A549 treated with Mapracorat at 1 μM for 4 hours (cell line): Measurements from ENCODE around the gene PINLYP. TPM values are rescaled to one million over a fixed set of nuclear protein-coding genes. Genes with fewer than 3 reads are reported as not detected.

ENCODE experiments used
- total RNA-seq: library from RNA; stranded (reverse); fragments of 200-300 nt; extraction: Qiagen RNA extraction; gene quantifications from 5 replicates; pipeline ENCODE4 v1.2.3, GENCODE V29; 2022

Gene PINLYP
- total RNA-seq, result 0.20 to 0.39 TPM (median 0.22 TPM) in 5 replicates

GRCh38 chr19:43575156-43575950 lies at the start of gene PINLYP, which contains the start of gene XRCC1:
PINLYP (plus strand) TSS chr19:43575801; CDS start chr19:43577192, 1,391 bp downstream.
XRCC1 (minus strand) TSS chr19:43575527; CDS start chr19:43575458, 69 bp downstream.

GRCh38 chr19:43526884-43527859 lies 48.4 kb upstream of the PINLYP start, which contains the start of gene ETHE1:
ETHE1 (minus strand) TSS chr19:43527201; CDS start chr19:43527177, 24 bp downstream.

GRCh38 chr19:43532962-43533545 lies 42.5 kb upstream of the PINLYP start, which contains the start of gene ZNF575:
ZNF575 (plus strand) TSS chr19:43533188; CDS start chr19:43534423, 1,235 bp downstream.

GRCh38 chr19:43595999-43596841 lies 20.6 kb downstream of the PINLYP start, which contains the start of the genes IRGQ and ZNF576:
IRGQ (minus strand) TSS chr19:43596134; CDS start chr19:43595338, 796 bp downstream.
ZNF576 (plus strand) TSS chr19:43596595; CDS start chr19:43597109, 514 bp downstream.

GRCh38 chr19:43611788-43612187 lies 36.2 kb downstream of the PINLYP start, which contains the start of gene SRRM5:
SRRM5 (plus strand) TSS chr19:43612088; CDS start chr19:43612122, 34 bp downstream.

GRCh38 chr19:43619262-43620060 lies 43.9 kb downstream of the PINLYP start, which contains the start of gene ZNF428:
ZNF428 (minus strand) TSS chr19:43619629; CDS start chr19:43614304, 5,325 bp downstream.

Other genes starting within 250 kb of the PINLYP start
- gene CD177, start 222.1 kb upstream of the PINLYP start, total RNA-seq, result 0.07 to 0.21 TPM (median 0.10 TPM) in 5 replicates
- not detected in 5 replicates for gene TEX101, start 160.9 kb upstream of the PINLYP start, total RNA-seq
- 0.26 to 0.55 TPM (median 0.40 TPM) in 5 replicates for gene LYPD3, start 110.2 kb upstream of the PINLYP start, total RNA-seq
- gene PHLDB3, start 71.1 kb upstream of the PINLYP start, total RNA-seq, result 9.2 to 10.6 TPM (median 9.9 TPM) in 5 replicates
- 47.9 to 51.5 TPM (median 49.0 TPM) in 5 replicates for gene ETHE1, start 48.6 kb upstream of the PINLYP start, total RNA-seq
- gene ZNF575, start 42.6 kb upstream of the PINLYP start, total RNA-seq, result 1.5 to 2.5 TPM (median 1.8 TPM) in 5 replicates
- gene XRCC1, start 274 bp upstream of the PINLYP start, total RNA-seq, result 26.0 to 29.6 TPM (median 27.9 TPM) in 5 replicates
- gene IRGQ, start 20.3 kb downstream of the PINLYP start, total RNA-seq, result 4.5 to 7.6 TPM (median 5.4 TPM) in 5 replicates
- 14.3 to 22.1 TPM (median 19.7 TPM) in 5 replicates for gene ZNF576, start 20.8 kb downstream of the PINLYP start, total RNA-seq
- 0.53 to 1.1 TPM (median 0.79 TPM) in 5 replicates for gene SRRM5, start 36.3 kb downstream of the PINLYP start, total RNA-seq
- 47.6 to 68.1 TPM (median 62.5 TPM) in 5 replicates for gene ZNF428, start 43.8 kb downstream of the PINLYP start, total RNA-seq
- 7.6 to 9.8 TPM (median 9.4 TPM) in 5 replicates for gene CADM4, start 64.0 kb downstream of the PINLYP start, total RNA-seq
- gene PLAUR, start 94.4 kb downstream of the PINLYP start, total RNA-seq, result 63.3 to 80.4 TPM (median 69.1 TPM) in 5 replicates
- gene IRGC, start 140.3 kb downstream of the PINLYP start, total RNA-seq, result not detected in 5 replicates
- gene SMG9, start 179.2 kb downstream of the PINLYP start, total RNA-seq, result 43.1 to 68.8 TPM (median 61.1 TPM) in 5 replicates
- 41.5 to 61.0 TPM (median 58.5 TPM) in 5 replicates for gene KCNN4, start 205.2 kb downstream of the PINLYP start, total RNA-seq
- 0.20 to 0.41 TPM (median 0.25 TPM) in 5 replicates for gene LYPD5, start 226.6 kb downstream of the PINLYP start, total RNA-seq